ENCODE measurements around the gene ZNF19.

The ZNF19 gene

DNA sequence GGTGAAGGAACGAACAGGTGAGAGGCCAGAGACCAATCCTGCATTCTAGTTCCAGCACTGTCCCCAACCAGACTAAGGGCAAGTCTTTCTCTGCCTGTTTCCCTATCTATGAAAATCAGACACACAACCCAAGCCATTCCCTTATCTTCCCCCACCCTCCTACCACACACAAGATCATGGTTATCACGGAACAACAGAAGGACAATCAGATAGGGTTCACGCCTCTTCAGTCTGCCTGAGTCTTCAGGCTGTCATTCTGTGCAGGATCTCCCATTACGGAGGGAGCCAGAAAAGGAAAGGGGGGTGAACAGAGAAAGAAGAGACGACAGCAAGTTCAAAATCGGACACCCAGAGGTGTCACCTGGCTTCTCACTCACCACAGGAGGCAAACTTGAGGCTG lies 58.4 kb downstream of the ZNF19 start:
- Histone ChIP-seq H3K27ac (ENCODE audit: low read length) (no peak overlapping the region), H3K4me1 (ENCODE audit: control insufficient read depth, insufficient read depth, low read length) (no peaks in the 10 kb centered on the region; the same call in 1 of the 2 replicates), H3K27me3 (ENCODE audit: control insufficient read depth, insufficient read depth, low read length) (no peaks in the 10 kb centered on the region), H3K4me3 (ENCODE audit: low read length) (no peak overlapping the region), H3K9me3 (ENCODE audit: control insufficient read depth, insufficient read depth, low read length) (no peaks in the 10 kb centered on the region), H3K36me3 (ENCODE audit: control insufficient read depth, insufficient read depth, low read length) (no peaks in the 10 kb centered on the region)
- DNase-seq (ENCODE audit: low read depth, low spot score): no peak
- no CpG with 5 or more reads among the region's 6 CpGs for WGBS (ENCODE audit: insufficient coverage, insufficient read length)

DNA sequence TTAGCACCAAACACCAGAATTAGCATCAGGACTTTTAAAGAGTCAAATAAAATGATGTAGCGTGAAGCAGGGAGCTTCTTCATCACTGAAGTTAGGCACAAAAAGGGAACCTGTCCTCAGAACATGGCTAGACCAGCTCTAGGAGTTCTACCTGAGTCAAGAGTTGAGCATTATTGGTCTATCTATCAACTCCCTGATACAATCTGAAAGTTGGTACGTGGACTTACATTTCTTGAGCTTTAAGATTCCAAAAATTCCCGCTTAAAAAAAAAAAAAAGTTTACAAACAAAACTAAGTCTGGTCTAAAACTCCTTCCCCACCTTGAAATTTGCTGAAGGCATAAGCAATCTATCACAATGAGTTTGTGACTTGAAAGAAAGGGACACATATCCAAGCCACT lies 59.5 kb downstream of the ZNF19 start:
- WGBS (ENCODE audit: insufficient coverage, insufficient read length): no CpG with 5 or more reads among the region's 3 CpGs
- no peak for DNase-seq (ENCODE audit: low read depth, low spot score)
- Histone ChIP-seq H3K9me3 (ENCODE audit: control insufficient read depth, insufficient read depth, low read length) (no peaks in the 10 kb centered on the region), H3K4me3 (ENCODE audit: low read length) (no peak overlapping the region), H3K27me3 (ENCODE audit: control insufficient read depth, insufficient read depth, low read length) (no peaks in the 10 kb centered on the region), H3K4me1 (ENCODE audit: control insufficient read depth, insufficient read depth, low read length) (no peaks in the 10 kb centered on the region; the same call in 1 of the 2 replicates), H3K36me3 (ENCODE audit: control insufficient read depth, insufficient read depth, low read length) (no peaks in the 10 kb centered on the region), H3K27ac (ENCODE audit: low read length) (no peak overlapping the region)

DNA sequence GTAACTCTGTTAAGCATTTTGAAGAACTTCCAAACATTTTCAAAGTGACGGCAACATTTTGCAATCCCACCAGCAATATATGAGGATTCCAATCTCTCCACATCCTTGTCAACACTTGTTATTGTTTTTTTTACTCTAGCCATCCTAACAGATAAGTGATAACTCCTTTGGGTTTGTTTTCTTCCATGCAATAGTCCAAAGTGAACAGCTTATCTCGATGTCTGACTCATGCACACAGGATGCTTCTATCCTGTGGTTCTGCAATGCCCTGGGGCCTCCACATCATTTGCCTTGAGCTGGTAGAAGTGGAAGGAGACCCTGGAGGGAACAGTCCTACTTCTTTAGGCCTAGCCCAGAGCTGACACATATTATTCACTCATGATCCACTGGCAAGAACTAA lies 60.2 kb downstream of the ZNF19 start:
- Histone ChIP-seq H3K27me3 (ENCODE audit: control insufficient read depth, insufficient read depth, low read length) (no peaks in the 10 kb centered on the region), H3K4me1 (ENCODE audit: control insufficient read depth, insufficient read depth, low read length) (no peaks in the 10 kb centered on the region; the same call in 1 of the 2 replicates), H3K9me3 (ENCODE audit: control insufficient read depth, insufficient read depth, low read length) (no peaks in the 10 kb centered on the region), H3K36me3 (ENCODE audit: control insufficient read depth, insufficient read depth, low read length) (no peaks in the 10 kb centered on the region), H3K27ac (ENCODE audit: low read length) (no peak overlapping the region), H3K4me3 (ENCODE audit: low read length) (no peak overlapping the region)
- no peak for DNase-seq (ENCODE audit: low read depth, low spot score)
- WGBS (ENCODE audit: insufficient coverage, insufficient read length): no CpG with 5 or more reads among the region's 2 CpGs

DNA sequence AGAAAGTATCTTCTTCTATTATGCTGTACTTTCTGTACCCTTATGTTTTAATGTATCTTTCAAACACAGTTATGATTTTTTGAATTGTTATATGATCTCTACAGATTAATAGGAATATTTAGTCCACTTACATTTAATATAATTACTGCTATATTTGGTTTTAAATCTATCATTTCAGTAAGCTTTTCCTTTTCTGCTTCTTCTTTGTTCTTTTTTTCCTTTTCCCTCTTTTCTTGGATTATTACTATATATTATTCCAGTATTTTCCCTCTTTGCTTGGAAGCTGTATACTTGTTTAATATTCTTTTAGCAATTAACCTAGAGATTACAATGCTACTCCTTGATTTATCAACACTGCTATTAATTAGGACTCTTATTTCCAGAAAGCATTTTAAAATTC lies 60.7 kb downstream of the ZNF19 start:
- Histone ChIP-seq H3K27ac (ENCODE audit: low read length) (no peak overlapping the region), H3K4me1 (ENCODE audit: control insufficient read depth, insufficient read depth, low read length) (no peaks in the 10 kb centered on the region; the same call in 1 of the 2 replicates), H3K9me3 (ENCODE audit: control insufficient read depth, insufficient read depth, low read length) (no peaks in the 10 kb centered on the region), H3K27me3 (ENCODE audit: control insufficient read depth, insufficient read depth, low read length) (no peaks in the 10 kb centered on the region), H3K4me3 (ENCODE audit: low read length) (no peak overlapping the region), H3K36me3 (ENCODE audit: control insufficient read depth, insufficient read depth, low read length) (no peaks in the 10 kb centered on the region)
- DNase-seq (ENCODE audit: low read depth, low spot score): no peak

DNA sequence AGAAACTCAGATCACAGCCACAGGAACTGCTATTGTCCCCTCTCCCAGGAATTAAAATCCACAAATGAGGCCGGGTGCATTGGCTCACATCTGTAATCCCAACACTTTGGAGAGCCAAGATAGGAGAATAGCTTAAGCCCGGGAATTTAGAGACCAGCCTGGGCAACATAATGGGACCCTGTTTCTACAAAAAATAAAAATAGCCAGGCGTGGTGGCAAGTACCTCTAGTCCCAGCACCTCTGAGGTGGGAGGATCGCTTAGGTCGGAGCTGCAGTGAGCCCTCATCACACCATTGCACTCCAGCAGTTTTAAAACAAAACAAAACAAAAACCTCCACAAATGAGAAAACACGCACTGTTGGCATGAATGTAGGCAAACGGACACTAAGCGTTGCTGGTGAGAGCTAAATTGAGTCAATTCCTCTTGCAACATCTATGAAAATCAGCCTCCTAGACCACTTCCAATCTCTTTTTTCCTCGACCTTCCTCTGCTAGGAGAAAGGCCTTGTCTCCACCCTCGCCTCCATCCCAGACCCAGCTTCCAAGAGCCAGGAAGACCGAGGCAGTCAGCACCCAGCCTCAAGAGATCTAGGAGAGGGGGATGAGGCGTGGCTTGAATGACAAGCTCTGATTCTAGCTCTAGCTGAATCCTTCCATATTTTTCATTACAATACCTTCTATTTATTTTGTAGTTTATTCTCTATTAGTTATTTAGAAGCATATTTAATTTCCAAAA lies 62.1 kb downstream of the ZNF19 start:
- no peak overlapping the region for H3K27ac ChIP-seq (ENCODE audit: low read length)
- no peaks in the 10 kb centered on the region for H3K9me3 ChIP-seq (ENCODE audit: control insufficient read depth, insufficient read depth, low read length)
- H3K36me3 ChIP-seq (ENCODE audit: control insufficient read depth, insufficient read depth, low read length): no peaks in the 10 kb centered on the region
- no peaks in the 10 kb centered on the region for H3K27me3 ChIP-seq (ENCODE audit: control insufficient read depth, insufficient read depth, low read length)
- no peak overlapping the region for H3K4me3 ChIP-seq (ENCODE audit: low read length)
- no CpG with 5 or more reads among the region's 12 CpGs for WGBS (ENCODE audit: insufficient coverage, insufficient read length)
- H3K4me1 ChIP-seq (ENCODE audit: control insufficient read depth, insufficient read depth, low read length): no peaks in the 10 kb centered on the region; the same call in 1 of the 2 replicates
- no peak for DNase-seq (ENCODE audit: low read depth, low spot score)

DNA sequence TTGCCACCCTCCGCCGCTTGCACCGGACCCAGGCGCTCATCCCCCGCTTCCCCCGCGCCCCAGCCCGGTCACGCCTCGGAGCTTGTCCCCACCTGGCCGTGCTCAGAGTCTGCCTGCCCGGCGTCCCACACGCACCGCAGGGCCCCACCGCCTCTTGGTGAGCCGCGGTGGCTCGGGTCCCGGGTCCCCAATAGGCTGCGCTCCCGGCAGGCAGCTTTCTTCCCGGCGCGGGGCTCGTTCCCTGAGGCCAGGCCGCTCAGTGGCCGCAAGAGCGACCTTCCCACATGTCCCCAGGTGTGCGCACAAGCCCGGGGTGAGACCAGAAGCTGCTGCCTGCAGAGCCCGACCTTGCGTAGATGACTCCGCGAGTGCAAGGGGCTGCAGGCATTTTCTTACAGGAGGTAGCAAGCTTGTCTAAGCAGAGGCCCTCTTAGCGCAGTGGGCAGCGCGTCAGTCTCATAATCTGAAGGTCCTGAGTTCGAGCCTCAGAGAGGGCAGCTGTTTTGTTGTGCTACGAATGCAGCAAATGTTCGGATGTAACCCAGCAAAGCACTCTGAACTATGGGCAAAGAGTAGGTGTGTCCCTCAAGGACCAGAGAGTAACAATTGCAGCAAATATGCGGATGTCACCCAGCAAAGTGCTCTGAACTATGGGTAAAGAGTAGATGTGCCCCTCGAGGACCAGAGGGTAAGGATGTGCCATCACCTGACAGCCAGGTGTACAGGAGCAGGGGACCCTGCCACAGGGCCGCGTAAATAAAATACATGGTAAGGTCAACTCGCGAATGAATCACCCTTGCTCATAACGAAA lies 62.9 kb downstream of the ZNF19 start:
- Histone ChIP-seq H3K36me3 (ENCODE audit: control insufficient read depth, insufficient read depth, low read length) (no peaks in the 10 kb centered on the region), H3K4me1 (ENCODE audit: control insufficient read depth, insufficient read depth, low read length) (no peaks in the 10 kb centered on the region; the same call in 1 of the 2 replicates), H3K27me3 (ENCODE audit: control insufficient read depth, insufficient read depth, low read length) (no peaks in the 10 kb centered on the region), H3K4me3 (ENCODE audit: low read length) (peak overlapping the region; percentile 68; the same call in 1 of the 2 replicates), H3K27ac (ENCODE audit: low read length) (no peak overlapping the region), H3K9me3 (ENCODE audit: control insufficient read depth, insufficient read depth, low read length) (no peaks in the 10 kb centered on the region)
- WGBS (ENCODE audit: insufficient coverage, insufficient read length): no CpG with 5 or more reads among the region's 48 CpGs
- DNase-seq (ENCODE audit: low read depth, low spot score): peak; percentile 94

DNA sequence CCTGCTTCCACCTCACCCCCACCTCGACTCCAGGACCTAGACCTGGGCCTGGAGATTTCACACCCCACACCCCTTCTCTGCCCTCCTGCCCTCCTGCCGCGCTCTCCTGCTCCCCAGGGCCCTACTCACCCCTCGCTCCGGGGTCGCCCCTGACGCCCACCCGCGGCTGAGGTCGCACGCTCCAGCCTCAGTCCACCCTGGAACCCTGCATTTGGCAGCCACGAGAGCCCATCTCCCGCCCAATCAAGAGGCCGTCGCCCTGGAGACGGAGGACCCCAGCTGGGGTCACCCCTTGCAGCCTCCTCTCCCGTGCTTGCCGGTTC lies 63.4 kb downstream of the ZNF19 start:
- no peak for DNase-seq (ENCODE audit: low read depth, low spot score)
- Histone ChIP-seq H3K27ac (ENCODE audit: low read length) (no peak overlapping the region), H3K4me3 (ENCODE audit: low read length) (peak overlapping the region; percentile 68; the same call in 1 of the 2 replicates), H3K27me3 (ENCODE audit: control insufficient read depth, insufficient read depth, low read length) (no peaks in the 10 kb centered on the region), H3K9me3 (ENCODE audit: control insufficient read depth, insufficient read depth, low read length) (no peaks in the 10 kb centered on the region), H3K36me3 (ENCODE audit: control insufficient read depth, insufficient read depth, low read length) (no peaks in the 10 kb centered on the region), H3K4me1 (ENCODE audit: control insufficient read depth, insufficient read depth, low read length) (no peaks in the 10 kb centered on the region; the same call in 1 of the 2 replicates)
- WGBS (ENCODE audit: insufficient coverage, insufficient read length): no CpG with 5 or more reads among the region's 18 CpGs

DNA sequence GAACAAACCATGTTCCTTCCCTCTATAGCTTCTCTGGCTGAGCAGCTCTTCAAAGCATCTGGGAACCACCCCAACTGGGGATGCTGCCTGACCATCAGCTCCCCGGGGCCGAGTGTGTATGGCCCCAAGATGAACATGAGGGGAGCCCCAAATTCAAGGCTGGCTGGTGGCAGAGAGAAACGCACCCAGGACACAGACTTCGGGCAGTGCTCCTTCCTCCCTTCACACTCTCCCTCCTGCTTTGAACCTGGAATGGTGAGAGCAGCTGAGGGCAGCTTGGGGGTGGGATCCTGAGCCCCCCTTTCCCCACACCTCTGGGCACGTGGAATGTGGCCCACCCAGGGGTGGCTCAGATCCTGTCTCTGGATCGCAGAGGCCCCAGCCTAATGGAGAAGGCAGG lies 64.5 kb downstream of the ZNF19 start:
- no peak for DNase-seq (ENCODE audit: low read depth, low spot score)
- no peaks in the 10 kb centered on the region; the same call in 1 of the 2 replicates for H3K4me1 ChIP-seq (ENCODE audit: control insufficient read depth, insufficient read depth, low read length)
- H3K27ac ChIP-seq (ENCODE audit: low read length): no peak overlapping the region
- H3K27me3 ChIP-seq (ENCODE audit: control insufficient read depth, insufficient read depth, low read length): no peaks in the 10 kb centered on the region
- H3K36me3 ChIP-seq (ENCODE audit: control insufficient read depth, insufficient read depth, low read length): no peaks in the 10 kb centered on the region
- WGBS (ENCODE audit: insufficient coverage, insufficient read length): no CpG with 5 or more reads among the region's 6 CpGs
- H3K9me3 ChIP-seq (ENCODE audit: control insufficient read depth, insufficient read depth, low read length): no peaks in the 10 kb centered on the region
- H3K4me3 ChIP-seq (ENCODE audit: low read length): no peak overlapping the region

DNA sequence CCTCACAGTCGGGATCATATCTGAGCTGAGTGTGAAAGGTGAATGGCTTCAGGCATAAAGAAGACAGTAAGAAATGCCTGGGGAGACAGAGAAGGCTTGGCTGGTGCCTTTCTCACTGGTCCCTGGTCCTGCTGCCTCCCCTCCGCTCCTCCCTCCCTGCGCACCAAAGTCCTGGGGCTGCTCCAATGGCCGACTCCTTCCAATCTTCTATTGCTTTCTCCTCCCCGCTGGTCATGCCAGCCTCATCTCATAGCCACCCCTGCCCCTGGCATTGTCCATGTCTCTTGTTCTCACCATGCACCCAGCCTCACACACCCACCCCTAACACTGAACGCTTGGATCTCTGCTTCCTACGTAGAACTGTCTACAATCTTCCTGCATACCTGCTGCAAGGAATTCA lies 65.3 kb downstream of the ZNF19 start:
- no peak overlapping the region for H3K27ac ChIP-seq (ENCODE audit: low read length)
- no peaks in the 10 kb centered on the region for H3K9me3 ChIP-seq (ENCODE audit: control insufficient read depth, insufficient read depth, low read length)
- H3K27me3 ChIP-seq (ENCODE audit: control insufficient read depth, insufficient read depth, low read length): no peaks in the 10 kb centered on the region
- H3K4me1 ChIP-seq (ENCODE audit: control insufficient read depth, insufficient read depth, low read length): no peaks in the 10 kb centered on the region; the same call in 1 of the 2 replicates
- no peaks in the 10 kb centered on the region for H3K36me3 ChIP-seq (ENCODE audit: control insufficient read depth, insufficient read depth, low read length)
- no peak for DNase-seq (ENCODE audit: low read depth, low spot score)
- H3K4me3 ChIP-seq (ENCODE audit: low read length): no peak overlapping the region
- WGBS (ENCODE audit: insufficient coverage, insufficient read length): no CpG with 5 or more reads among the region's 7 CpGs

Data from iPS DF 6.9 (cell line).